IPS-18c (cell line): ENCODE measurements around the gene VAV2.
"Not testable (repeated sequence)": the region's sequence is repeated elsewhere in the genome, so short reads cannot be mapped to it uniquely, and the experiment has no call there.

ENCODE experiments used
- H3K4me3 ChIP-seq: 2 replicates; pipeline ENCODE4 v1.7.0; 2013; ENCODE audit warnings: low read depth, mild to moderate bottlenecking, low read length, moderate library complexity; ENCODE audit not compliant: insufficient read depth
- H3K9me3 ChIP-seq: one replicate; pipeline ENCODE4 v1.6.1; 2013; ENCODE audit warnings: mild to moderate bottlenecking, low read length, moderate library complexity; ENCODE audit not compliant: control insufficient read depth, insufficient read depth

VAV2 gene

GRCh38 chr9:133924453-133924852, 67.7 kb downstream of the VAV2 start:
- H3K4me3 ChIP-seq = no peak overlapping the region

GRCh38 chr9:133923608-133924007, 68.5 kb downstream of the VAV2 start:
- H3K4me3 ChIP-seq, H3K9me3 ChIP-seq: not testable (repeated sequence)

More at GRCh38 chr9:133924453-133924852, 67.7 kb downstream of the VAV2 start:
- H3K9me3 ChIP-seq = no peaks in the 10 kb centered on the region

DNA sequence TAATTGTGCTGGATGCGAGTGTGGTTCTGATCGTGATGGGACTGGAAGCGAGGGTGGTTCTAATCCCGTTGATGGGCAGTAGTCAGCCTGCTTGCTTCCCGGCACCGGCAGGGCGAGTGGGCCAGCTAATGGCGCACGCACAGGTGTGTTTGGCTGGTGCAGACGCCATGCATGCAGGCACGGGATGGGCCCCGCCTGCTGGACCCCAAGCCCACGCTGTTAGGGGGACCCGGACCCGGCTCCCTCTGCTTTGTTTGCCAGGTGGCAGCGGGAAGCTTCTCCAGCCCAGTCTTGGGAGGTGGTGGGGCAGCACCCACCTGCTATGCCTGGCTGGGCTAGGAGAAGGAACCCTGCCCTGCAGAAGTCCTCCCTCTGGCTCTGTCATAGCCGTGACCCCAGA, 70.3 kb downstream of the VAV2 start:
- H3K9me3 ChIP-seq = no peaks in the 10 kb centered on the region
- H3K4me3 ChIP-seq = no peak overlapping the region

DNA sequence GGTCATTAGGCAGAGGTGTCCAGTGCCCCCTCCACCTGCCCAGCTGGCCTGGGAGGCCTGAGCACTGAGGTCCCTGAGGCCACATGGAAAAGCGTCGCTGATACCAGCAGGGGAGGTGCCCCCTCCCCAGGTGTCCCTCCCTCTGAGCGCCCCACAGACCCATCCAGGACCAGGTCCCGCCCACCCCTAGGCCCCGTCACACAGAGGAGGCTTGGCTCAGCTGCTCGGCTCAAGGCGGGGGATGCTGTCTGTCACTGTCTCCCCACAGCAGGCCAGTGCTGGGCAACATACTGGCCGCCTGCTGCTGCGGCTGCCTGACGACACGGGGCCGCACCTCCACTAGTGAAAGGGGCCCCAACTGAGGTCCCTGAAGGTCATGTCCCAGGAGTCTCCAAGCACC, 71.7 kb downstream of the VAV2 start:
- H3K9me3 ChIP-seq = no peaks in the 10 kb centered on the region
- H3K4me3 ChIP-seq = no peak overlapping the region

DNA sequence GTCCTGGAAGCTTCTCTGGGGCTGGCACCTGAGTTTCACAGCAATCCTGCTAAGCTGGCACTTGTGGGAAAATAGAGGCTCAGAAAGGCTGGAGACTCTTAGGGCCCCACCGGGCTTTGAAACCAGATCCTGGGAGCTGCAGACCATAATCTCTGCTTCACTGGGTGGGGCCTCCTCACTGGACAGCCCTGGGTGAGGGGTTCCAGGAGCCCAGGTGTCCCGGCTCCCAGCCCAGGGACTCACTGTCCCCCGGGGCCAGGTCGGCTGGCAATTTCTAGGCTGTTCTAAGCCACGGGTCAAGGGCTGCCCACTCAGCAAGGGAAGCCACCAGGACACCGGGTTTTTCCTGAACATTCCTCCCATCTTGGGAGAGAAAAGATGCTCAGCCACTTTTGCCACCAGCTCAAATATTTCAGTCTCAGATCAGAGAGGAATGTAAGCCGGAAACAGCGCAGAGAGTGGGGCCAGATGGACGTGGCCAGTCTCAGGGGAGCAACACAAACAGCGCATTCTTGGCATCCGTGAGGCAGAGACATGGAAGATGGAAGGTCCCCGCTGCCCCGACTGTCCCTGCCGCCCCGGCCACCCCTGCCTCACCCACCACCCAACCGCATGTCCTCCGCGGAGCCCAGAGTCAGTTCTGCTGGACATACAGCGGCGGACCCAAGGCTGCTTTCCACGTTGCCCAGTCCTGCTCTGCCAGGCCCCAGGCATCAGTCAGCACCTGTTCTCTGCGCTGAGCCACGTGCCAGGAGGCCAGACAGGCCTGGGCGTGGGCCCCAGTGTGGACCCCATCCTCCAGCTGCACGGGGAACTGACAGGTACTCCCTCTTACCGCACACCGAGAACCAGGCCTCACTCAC, 72.6 kb downstream of the VAV2 start:
- no peak overlapping the region for H3K4me3 ChIP-seq
- H3K9me3 ChIP-seq = no peaks in the 10 kb centered on the region

DNA sequence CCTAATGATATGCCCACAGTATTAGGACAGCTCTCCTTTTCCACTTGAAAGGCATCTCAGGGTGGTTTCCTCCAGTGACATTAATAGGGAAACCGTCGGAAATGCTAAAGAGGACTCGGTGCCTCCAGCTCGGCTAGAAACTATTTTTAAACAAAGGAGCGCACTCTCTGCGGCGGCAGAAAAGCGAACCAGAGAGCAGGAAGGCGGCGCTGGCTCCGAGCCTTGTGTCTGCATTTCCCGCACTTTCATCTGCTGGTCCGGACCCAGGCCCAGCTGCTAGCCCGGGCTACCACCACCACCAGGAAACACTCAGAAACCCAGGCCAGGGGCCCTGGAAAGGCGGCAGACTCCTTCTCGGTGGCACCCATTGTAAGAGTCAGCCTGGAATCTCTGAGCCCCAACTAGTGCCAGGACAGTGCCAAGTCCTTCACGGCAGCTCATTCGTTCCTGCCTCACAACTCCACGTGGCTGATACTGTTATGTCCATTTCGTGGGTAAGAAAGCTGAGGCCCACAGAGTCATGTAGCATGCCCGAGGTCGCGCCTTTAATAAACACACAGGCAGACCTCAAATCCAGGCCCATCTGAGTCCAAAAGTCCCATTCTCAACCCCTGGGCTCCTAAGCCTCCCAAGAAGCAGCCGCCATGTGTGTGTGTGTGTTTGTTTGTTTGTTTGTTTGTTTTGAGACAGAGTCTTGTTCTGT, 73.9 kb downstream of the VAV2 start:
- H3K4me3 ChIP-seq = no peak overlapping the region
- no peaks in the 10 kb centered on the region for H3K9me3 ChIP-seq

- Histone ChIP-seq H3K4me3 (no peak overlapping the region), H3K9me3 (no peaks in the 10 kb centered on the region)
Observed at GRCh38 chr9:133917375-133917774, 74.7 kb downstream of the VAV2 start.

DNA sequence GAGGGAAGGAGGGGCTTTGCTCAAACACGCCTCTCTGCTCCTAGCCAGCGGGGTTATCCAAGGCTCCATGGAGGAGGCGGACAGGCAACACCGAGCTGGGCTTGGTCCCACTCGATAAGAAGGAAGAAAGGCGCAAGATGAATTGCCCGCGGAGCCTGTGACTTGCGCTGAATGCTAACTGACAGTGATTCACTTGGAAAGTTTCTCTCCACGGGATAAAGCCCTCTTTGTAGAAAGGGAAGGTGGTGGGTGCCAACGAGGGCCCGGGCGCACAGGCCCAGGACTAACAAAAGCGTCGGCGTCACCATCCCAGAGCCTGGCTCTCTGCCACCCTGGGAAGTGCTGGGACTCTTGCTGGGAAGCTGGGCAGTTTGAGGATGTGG, 76.0 kb downstream of the VAV2 start:
- Histone ChIP-seq H3K4me3 (no peak overlapping the region), H3K9me3 (no peaks in the 10 kb centered on the region)

DNA sequence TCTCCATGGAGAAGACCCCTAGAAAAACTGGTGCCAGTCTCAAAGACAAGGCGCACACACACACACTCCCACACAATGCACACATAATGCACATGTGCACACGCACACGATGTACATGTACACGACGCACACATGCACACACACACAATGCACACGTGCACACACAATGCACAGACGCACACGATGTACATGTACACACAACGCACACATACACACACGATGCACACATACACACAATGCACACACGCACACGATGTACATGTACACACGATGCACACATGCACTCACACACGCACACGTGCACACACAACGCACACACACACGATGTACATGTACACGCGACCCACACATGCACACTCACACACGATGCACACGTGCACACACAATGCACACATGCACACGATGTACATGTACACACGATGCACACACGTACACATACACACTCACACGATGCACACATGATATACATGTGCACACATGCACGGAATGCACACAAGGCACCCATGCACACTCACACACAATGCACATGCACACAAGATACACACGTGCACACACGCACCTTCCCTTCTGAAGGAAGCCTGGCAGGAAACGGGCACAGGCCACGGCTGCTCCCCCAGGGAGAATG, 76.5 kb downstream of the VAV2 start:
- H3K4me3 ChIP-seq = no peak overlapping the region
- no peaks in the 10 kb centered on the region for H3K9me3 ChIP-seq

GRCh38 chr9:133914442-133915342, 77.4 kb downstream of the VAV2 start:
- H3K9me3 ChIP-seq = no peaks in the 10 kb centered on the region
- peak overlapping the region; percentile 20; the same call in 1 of the 2 replicates for H3K4me3 ChIP-seq

DNA sequence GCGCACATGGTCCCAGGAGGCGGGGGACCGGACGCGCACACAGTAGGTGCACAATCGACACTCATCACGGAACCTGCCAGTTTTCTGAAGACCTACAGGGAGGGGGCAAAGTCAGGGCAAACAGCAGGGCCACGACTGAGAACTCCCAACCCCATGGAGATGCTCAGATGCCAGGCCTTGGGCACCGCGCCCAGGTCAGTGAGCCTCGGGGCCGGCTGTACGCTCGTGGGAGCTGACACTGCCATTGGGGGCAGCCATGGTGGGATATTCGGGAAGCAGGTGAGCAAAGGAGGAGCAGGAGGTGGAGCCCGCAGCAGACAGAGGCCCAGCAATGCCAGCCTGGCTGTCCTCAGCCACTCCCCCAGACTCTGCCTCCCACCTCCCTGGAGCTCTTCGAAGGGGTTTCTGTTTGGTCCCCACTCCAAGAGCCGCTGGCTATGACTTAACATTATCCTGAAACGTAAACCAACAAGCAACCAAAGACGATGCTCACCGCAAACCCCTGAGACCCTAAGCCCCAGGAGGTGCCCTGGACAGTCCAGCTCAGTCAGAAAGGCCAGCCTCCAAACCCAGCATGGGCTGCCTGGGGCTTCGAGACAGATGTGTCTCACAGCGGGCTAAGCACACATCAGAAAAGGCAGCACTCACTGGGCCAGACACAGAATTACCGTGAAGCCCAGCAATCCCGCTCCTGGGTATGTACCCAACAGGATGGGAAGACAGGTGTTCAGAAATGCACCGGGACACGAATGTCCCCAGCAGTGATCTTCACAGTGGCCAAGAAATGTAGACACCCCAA, 78.4 kb downstream of the VAV2 start:
- peak overlapping the region; percentile 20; the same call in 1 of the 2 replicates for H3K4me3 ChIP-seq
- no peaks in the 10 kb centered on the region for H3K9me3 ChIP-seq

DNA sequence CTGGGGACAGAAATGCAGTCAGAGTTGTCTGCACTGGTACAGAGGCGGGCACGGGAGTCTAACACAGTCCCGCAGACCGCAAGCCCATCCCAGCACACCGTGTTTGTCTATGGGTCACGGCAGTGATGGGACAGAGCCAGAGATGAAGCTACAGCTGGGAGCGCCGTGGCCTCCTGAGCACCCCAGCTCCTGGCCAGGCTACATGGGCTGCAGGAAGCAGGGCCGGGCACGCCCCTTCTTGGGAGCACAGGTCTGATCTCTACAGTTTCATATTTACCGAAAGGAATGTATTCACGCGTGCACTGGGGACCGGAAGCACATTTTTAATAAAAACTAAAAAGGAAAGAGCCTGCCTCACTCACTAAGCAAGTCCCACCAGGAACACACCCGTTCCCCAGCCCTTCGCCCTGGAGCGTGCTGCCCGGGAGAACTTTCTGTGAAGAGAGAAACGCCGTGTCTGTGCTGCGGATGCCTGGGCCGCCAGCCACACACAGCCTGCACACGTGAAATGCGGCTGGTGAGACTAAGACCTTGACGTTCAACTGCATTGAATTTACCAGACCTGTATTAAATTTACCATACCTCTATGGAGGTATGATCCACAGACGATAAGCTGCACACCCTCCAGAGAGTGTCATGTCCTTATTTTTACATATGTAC, 81.1 kb downstream of the VAV2 start:
- Histone ChIP-seq H3K9me3 (no peaks in the 10 kb centered on the region), H3K4me3 (no peak overlapping the region)

DNA sequence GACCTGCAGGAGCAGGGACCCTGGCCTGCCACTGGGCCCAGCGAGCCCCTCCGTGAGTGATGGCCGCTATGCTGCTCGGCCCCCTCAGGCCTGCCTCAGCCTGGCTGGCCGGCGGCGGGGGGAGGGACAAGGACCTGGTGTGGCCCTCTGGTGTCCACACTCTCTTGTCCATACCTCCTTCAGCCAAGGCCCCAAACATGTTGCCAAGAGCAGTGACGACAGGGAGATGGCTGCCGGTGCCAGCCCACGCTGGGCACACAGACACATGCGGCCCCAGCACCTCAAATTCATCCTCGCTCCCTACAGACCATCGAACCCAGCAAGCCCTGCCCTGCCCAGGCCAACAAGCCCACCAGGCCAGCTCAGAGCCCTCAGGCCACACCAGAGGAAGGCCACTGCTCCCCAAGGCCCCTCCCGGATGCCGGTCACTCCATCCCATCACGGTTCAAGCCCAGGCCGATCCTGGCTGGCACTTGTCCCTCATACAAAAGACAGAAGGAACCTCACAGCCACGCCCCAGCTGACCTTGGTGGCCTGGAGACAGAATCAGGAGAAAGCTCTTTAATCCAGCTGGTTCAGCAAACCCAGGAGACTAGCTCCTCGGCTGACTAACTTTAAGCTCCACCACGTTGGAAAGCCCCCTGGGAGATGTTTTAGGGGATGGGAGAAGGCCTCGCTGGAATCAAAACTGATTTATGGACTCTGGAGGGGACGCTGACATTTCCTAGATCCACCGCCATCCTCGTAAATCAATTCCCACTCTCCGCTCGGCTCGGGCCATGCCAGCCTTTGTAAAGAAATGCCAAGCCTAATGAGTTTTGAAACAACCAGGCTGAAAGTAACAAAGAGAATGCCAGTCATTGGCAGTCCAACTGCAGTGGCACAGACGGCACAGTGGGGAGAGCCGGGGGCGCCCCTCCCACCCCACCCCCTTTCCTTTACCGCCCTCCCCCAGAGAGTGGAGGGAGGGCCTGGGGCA, 84.9 kb downstream of the VAV2 start:
- H3K4me3 ChIP-seq = no peak overlapping the region
- H3K9me3 ChIP-seq = no peaks in the 10 kb centered on the region

DNA sequence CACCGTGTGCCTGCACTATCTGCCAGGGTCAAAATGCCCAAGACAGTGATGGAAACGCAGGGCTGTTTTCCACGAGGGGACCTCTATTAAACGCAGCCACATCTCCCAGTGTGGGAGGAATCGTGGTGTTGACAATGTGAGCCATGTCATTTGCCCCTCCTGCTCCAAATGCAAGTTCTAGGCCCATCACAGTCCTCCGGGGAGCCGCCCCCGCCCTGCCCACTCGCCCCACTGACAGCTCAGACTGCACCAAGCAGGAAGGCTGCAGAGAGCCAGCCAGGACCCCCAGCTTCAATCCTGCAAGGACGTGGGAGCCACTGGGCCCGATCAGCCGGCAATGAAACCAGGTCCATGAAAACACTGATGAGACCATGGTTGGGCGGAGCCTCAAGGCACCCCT, 85.9 kb downstream of the VAV2 start:
- Histone ChIP-seq H3K9me3 (no peaks in the 10 kb centered on the region), H3K4me3 (no peak overlapping the region)

- no peaks in the 10 kb centered on the region for H3K9me3 ChIP-seq
- H3K4me3 ChIP-seq = no peak overlapping the region
Observed at GRCh38 chr9:133905493-133905892, 86.6 kb downstream of the VAV2 start.
